ENCODE results near the gene GNMT.
"Not testable (repeated sequence)": the region's sequence is repeated elsewhere in the genome, so short reads cannot be mapped to it uniquely, and the experiment has no call there.

Gene GNMT

DNA sequence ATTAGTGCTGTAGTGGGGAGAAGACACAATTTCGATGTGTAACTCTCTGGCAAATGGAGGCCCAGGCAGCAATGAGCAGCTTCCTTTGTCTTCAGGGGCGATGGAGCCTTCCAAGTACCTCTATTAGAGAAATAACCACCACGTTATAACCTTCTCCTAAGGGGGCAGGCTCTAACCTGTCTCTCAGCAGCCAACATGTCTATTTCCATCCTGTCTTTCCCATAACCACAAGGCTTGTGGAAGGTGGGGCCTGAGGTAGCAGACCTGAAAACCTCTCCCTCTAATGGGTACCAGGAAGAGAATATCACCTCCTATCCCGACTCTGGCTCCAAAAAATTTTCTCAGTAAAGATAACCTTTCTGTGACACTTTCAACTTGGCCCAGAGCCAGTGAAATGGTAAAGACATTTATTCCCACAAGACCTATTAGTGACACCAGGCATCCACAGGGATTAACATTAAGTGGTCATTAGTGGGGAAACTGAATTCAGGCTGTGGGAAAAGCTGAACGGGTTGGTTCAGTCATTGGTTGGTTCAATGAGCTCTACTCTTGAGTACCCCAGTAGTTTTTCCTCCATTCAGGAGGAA, 14.5 kb downstream of the GNMT start:
- no peak for DNase-seq (ENCODE audit: low spot score)

DNA sequence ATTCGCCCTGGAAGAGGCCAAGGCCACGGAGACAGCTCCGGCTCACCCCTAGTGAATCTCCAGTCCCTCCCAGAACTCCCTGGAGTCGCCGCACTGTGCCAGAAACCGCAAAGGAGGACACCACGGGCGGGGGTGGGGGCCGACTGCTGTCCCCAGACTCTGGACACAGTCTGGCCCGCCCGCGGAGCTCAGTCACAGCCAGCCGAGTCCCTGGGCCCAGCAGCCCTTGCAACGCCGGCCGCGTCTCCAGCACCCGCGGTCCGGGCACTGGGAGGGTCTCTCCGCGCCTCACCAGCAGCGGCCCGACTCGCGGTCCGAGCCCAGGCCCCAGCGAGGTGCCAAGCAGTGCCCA, 17.9 kb downstream of the GNMT start:
- DNase-seq (ENCODE audit: low spot score), result peak; percentile 58

- DNase-seq (ENCODE audit: low spot score), result peak; percentile 90
Observed at GRCh38 chr6:42978839-42979522, 18.4 kb downstream of the GNMT start, which contains the start of gene PEX6. Gene PEX6 (minus strand): TSS chr6:42979181. CDS start chr6:42979150, 31 bp downstream.

GRCh38 chr6:42979523-42980177, 19.1 kb downstream of the GNMT start:
- DNase-seq (ENCODE audit: low spot score), result peak; percentile 57

DNA sequence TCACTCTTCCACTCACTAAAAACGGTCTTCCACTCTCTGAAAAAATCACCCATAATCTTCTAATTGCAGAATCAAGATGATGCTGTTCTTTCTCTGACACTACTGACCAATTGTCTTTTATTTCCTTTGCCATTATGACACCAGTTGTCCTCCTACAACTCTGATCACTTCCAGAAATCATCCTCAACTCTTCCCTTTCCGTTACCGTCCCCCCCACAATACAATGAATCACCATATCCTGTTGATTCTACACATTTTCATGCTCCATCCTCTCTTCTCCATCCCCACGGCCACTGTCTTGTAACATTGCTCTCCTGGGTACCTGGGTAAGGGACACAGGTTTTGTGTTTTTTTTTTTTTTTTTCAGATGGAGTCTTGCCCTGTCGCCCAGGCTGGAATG, 21.3 kb downstream of the GNMT start:
- no peak for DNase-seq (ENCODE audit: low spot score)

GRCh38 chr6:42984001-42984923, 23.7 kb downstream of the GNMT start, which contains the start of gene PPP2R5D:
Gene PPP2R5D (plus strand): TSS chr6:42984570. CDS start chr6:42984678, 108 bp downstream.
- peak; percentile 98 for DNase-seq (ENCODE audit: low spot score)

DNA sequence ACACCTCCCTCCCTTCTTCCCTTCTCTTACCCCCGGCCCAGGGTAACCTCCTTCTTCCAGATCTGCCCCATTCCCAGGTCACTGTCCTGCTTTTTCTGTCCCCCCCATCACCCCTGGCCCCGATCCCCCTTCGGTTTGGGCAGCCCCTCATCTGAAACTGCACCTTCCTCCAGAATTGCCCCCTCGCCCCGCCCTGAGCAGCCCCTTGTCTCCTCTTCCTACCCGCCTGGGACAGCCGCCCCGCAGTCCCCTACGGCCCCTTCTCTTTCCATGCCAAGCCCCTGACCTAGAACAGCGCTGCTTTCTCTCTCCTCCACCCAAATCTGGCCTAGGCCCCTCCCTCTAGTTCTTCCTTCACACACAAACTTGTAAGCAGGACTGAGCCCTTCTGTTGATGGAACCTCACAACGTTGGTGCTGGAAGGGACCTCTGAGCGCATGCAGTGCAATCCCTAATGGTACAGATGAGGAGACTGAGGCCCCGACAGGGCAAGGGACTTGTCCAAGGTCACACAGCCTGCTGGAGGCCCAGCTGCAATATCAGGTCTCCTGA, 24.4 kb downstream of the GNMT start:
- peak; percentile 21 for DNase-seq (ENCODE audit: low spot score)

GRCh38 chr6:42987533-42988451, 27.2 kb downstream of the GNMT start:
- DNase-seq (ENCODE audit: low spot score), result no peak

DNA sequence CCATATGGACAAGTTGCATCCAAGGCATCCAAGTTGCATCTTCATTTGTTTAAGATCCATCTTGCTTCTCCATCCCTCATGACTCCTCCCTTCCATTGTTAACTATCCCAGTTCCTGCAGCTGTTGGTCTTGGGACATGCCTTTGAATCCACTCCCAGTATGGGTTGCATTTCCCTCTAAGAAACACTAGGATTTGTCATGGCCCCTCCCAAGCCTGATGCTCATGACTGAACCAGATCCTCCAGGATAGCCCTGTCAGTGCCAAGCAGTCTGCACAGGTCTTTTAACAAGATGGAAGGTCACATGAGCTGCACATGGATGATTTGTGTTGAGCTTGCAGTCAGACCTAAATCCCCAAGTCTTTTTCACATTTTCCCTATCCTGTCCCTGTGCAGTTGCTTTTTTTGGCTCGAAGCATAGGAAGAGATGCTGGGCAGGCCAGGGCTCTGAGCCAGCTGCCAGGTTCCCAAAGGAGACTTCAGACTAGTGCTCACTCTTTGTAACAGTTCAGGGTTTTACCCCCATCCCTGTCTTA, 28.0 kb downstream of the GNMT start:
- peak; percentile 30 for DNase-seq (ENCODE audit: low spot score)

- DNase-seq (ENCODE audit: low spot score), result no peak
Observed at GRCh38 chr6:42989923-42990322, 29.4 kb downstream of the GNMT start.

DNA sequence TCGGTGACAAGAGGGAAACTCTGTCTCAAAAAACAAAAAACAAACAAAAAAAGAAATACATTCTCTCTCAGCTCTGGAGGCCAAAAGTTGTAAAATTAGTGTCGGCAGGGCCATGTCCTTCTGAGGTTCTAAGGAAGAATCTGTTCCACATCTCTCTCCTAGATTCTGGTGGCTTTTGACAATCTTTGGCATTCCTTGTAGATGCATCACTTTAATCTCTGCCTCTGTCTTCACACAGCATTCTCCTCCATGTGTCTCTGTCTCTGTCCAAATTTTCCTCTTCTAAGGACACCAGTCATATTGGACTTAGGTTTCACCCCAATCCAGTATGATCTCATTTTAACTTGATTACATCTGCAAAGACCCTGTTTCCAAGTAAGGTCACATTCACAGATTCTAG, 32.9 kb downstream of the GNMT start:
- DNase-seq (ENCODE audit: low spot score), result no peak

- no peak for DNase-seq (ENCODE audit: low spot score)
Observed at GRCh38 chr6:42996513-42996912, 36.0 kb downstream of the GNMT start.

DNA sequence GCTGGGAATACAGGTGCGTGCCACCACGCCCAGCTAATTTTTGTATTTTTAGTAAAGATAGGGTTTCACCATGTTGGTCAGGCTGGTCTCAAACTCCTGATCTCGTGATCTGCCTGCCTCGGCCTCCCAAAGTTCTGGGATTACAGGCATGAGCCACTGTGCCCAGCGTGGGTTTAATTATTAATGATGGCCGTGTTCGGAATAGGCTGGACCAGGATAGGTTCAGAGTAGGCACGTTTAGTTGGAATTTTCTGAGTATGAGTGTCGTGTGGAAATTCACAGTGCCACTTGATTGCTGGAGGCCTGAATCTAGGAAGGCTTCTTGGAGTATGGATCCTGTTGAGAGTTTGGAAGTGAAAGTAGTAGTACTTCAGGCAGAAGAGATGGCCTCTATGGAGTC, 37.7 kb downstream of the GNMT start:
- DNase-seq (ENCODE audit: low spot score), result not testable (repeated sequence)

DNA sequence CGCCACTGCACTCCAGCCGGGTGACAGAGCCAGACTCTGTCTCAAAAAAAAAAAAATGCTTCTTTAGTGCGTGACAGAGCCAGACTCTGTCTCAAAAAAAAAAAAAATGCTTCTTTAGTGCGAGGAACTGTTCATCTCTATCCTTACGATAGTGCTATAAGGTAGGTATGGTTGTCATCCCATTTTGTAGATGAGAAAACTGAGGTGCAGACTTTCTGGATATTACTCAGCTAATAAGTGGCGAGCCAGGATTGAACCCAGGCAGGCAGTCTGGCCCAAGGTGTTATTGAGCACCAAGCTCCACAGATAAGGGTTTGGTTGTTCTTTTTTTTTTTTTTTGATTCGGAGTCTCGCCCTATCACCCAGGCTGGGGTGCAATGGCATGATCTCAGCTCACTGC, 41.3 kb downstream of the GNMT start:
- no peak for DNase-seq (ENCODE audit: low spot score)

DNA sequence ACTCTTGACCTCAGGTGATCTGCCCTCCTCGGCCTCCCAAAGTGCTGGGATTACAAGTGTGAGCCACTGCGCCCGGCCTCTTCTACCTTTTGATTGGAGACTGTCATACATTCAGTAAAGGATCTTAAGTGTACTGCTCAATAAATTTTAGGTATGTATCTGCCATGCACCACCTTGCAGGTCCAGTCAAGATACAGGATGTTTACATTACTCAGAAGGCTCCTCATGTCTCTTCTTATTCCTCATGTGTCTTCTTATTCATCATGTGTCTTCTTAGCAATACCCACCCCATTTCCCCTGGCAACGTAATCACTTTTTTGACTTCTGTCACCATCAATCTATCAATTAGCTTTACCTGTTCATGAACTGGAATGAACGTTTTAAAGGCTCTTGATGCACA, 45.3 kb downstream of the GNMT start:
- no peak for DNase-seq (ENCODE audit: low spot score)

GRCh38 chr6:43006251-43006650, 45.7 kb downstream of the GNMT start:
- no peak for DNase-seq (ENCODE audit: low spot score)

- DNase-seq (ENCODE audit: low spot score), result no peak
Observed at GRCh38 chr6:43007126-43007525, 46.6 kb downstream of the GNMT start.

GRCh38 chr6:43009124-43009523, 48.6 kb downstream of the GNMT start:
- peak; percentile 56 for DNase-seq (ENCODE audit: low spot score)

DNA sequence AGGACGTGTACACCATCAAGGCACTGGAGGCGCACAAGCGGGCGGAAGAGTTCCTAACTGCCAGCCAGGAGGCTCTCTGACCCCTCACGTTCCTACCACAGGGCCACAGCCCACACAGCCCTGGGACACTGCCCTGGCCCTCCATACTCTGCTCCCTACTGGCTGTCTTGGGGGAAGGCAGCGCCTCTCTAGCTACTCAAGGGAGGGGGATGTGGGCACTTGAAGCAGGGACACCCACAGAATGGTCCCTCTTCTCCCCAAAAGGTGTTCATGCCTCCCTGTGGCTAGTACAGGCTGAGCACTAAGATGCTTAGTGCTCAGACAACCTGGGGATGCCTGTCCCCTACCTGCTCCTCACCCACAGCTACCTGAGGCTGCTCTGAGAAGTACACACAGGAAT, 50.7 kb downstream of the GNMT start:
- no peak for DNase-seq (ENCODE audit: low spot score)

GRCh38 chr6:43012364-43012763, 51.8 kb downstream of the GNMT start:
- no peak for DNase-seq (ENCODE audit: low spot score)

Measured in AG08396 (cell line).